Erythroblast (primary cell): ENCODE data around the gene KRTAP29-1.
"Not testable (repeated sequence)": the region's sequence is repeated elsewhere in the genome, so short reads cannot be mapped to it uniquely, and the experiment has no call there.

Experiments
- DNase-seq, 2 experiments: peaks; one replicate each; lab custom pipeline; 2025; lab: John Stamatoyannopoulos, UW
- GATA1 ChIP-seq: IDR thresholded peaks from 2 replicates; pipeline ENCODE4 v1.6.1; 2011; ENCODE audit warnings: low read depth, mild to moderate bottlenecking, control low read depth, low read length, moderate library complexity
- POLR2A ChIP-seq: IDR thresholded peaks from 2 replicates; pipeline ENCODE4 v1.6.1; 2011; ENCODE audit warnings: mild to moderate bottlenecking, low read length

The KRTAP29-1 gene

GRCh38 chr17:41301916-41302901, at the start of gene KRTAP29-1:
TSS of gene KRTAP29-1 (minus strand) at chr17:41302851. CDS start at chr17:41302851, 0 bp downstream.
- TF ChIP-seq POLR2A (no peak), GATA1 (no peak)
- DNase-seq = no peak

DNA sequence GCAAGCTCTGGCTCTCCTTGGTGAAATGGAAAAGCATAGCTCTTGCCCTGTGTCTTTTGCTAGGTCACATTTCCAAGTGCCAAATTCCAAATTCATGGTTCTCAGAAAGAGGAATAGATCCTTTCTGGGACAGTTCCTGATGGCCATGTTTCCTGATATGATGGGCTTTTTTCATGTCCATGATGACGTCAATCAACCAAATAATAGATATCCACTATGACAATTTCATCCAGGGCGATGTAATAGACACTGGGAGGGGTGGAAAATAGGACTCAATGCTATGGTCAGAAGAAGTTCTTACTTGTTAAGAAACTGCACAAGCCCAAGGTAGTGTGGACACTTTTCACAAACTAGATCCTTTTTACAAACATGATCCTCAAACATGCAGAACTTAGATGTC, 48.5 kb upstream of the KRTAP29-1 start:
- no peak for TF ChIP-seq GATA1
- TF ChIP-seq POLR2A = no peak
- no peak for DNase-seq

GRCh38 chr17:41350381-41350878, 47.8 kb upstream of the KRTAP29-1 start, which contains the start of gene KRT33A:
TSS of gene KRT33A (minus strand) at chr17:41350828. CDS start at chr17:41350767, 61 bp downstream.
- not testable (repeated sequence) for DNase-seq

DNA sequence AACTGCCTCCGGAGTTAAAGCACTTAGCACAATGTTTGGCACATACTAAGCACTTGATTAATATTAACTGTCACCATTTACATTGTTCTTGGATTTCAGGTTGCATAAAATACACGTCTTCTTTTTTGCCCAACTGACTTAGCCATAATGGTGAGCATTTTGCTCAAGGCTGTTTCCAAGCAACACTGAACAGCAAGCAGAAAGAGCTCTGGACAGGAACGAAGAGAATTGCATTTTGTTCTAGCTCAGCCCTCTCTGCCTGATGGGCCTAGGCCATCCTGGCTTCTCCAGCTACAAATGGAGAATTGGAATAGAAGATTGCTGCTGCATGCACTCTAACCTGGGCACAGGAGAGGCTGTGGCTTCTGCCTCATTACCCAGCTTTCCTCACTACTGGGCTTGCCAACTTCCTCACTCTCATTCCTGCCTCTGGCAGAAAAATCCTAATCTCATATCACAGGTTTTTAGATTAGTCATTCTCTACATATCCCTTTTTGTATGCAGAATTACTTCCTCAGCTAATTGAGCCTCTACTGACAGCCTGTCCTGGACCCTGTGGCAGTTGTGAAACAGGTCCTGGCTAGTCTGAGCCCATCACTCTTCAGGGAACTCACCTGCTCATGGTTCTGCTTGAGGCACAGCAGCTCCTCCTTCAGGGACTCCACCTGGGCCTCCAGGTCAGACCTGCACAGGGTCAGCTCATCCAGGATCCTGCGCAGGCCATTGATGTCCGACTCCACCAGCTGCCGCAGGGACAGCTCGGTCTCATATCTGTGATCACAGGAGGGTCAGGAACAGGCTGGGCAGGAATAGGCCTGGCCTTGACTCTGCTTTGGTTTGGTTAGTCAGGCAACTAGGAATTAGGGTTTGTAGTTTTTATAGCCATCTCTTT, 45.5 kb upstream of the KRTAP29-1 start:
- TF ChIP-seq GATA1 (no peak), POLR2A (no peak)

GRCh38 chr17:41346421-41346820, 43.8 kb upstream of the KRTAP29-1 start:
- not testable (repeated sequence) for DNase-seq

More for the DNA sequence above, 45.5 kb upstream of the KRTAP29-1 start:
- no peak for DNase-seq

DNA sequence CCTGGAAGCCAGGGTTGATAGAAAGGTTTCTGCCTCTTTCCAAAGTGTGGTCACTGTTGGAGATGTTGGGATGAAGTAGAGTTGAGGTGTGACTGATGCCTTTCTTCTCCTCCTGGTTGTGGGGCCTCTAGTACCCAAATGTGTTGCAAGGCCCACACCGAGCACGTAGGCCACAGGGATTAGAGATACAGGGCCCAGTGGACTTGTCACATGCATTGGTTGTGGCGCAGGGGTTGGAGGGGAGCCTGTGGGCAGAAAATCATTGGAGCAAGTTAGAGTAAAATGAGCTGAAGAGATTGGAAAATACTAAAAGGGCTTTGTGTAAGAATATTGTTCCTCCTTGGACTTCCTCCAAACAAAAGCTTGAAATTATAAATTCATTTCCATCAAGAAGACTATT, 43.3 kb upstream of the KRTAP29-1 start:
- no peak for TF ChIP-seq POLR2A
- no peak for TF ChIP-seq GATA1
- DNase-seq = no peak

DNA sequence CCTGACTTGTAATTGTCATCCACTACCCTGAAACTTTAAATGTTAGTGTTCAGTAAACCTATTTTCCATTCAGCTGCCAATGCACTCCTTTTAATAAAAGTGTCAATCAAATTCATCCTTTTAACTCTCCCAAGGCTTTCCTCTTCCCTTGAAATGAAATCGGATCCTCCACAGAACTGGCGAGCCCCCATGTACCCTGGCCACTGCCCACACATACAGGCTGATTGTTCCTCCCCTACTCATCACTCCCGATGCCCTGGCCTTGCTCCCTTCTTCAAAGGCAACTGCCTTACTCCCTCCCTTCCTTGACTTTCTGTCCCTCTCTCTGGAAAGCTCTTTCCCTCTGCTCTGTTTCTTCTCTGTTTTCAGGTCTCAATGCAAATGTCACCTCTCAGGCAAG, 40.4 kb upstream of the KRTAP29-1 start:
- TF ChIP-seq GATA1 (no peak), POLR2A (no peak)
- no peak for DNase-seq

GRCh38 chr17:41340934-41341861, 38.5 kb upstream of the KRTAP29-1 start:
- no peak for TF ChIP-seq GATA1
- TF ChIP-seq POLR2A = no peak
- no peak for DNase-seq

GRCh38 chr17:41340494-41340893, 37.8 kb upstream of the KRTAP29-1 start:
- DNase-seq = no peak
- TF ChIP-seq POLR2A (no peak), GATA1 (no peak)

- TF ChIP-seq GATA1 (no peak), POLR2A (no peak)
Measured at GRCh38 chr17:41339571-41340172, 37.0 kb upstream of the KRTAP29-1 start.

DNA sequence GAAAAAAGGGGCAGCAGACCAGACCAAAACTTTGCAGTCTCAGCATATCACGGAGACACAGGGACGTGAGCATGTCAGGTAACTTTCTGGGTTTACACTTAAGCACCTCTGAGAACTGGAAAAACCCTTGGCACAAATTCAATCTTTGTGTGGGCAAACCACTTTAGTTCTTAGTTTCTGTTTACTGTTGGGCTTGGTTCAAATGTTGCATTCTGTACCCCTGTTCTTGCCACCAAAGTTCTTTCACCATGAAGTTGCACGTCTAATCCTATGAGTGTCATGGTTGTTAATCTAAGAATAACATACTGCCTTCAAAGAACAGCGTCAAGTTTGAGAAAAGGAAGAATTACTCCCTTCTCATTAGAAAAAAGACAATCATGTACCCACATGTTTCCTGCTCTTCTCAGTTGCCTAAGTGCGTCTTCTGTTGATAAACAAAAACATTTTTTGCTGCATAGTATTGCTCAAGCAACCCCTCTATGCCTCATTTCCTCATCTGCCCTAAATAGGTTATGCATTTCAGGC, 36.4 kb upstream of the KRTAP29-1 start:
- TF ChIP-seq POLR2A = no peak
- TF ChIP-seq GATA1 = no peak
- no peak for DNase-seq

More at GRCh38 chr17:41339571-41340172, 37.0 kb upstream of the KRTAP29-1 start:
- DNase-seq = no peak

GRCh38 chr17:41335747-41336146, 33.1 kb upstream of the KRTAP29-1 start:
- no peak for DNase-seq
- TF ChIP-seq GATA1 (no peak), POLR2A (no peak)
